COR-L47 (cell line): Measurements from ENCODE around the gene TMEM145.
"Not testable (repeated sequence)": the region's sequence is repeated elsewhere in the genome, so short reads cannot be mapped to it uniquely, and the experiment has no call there.

Source experiments
- DNase-seq: peaks from one replicate; lab custom pipeline; 2025; lab: John Stamatoyannopoulos, UW

The TMEM145 gene

DNA sequence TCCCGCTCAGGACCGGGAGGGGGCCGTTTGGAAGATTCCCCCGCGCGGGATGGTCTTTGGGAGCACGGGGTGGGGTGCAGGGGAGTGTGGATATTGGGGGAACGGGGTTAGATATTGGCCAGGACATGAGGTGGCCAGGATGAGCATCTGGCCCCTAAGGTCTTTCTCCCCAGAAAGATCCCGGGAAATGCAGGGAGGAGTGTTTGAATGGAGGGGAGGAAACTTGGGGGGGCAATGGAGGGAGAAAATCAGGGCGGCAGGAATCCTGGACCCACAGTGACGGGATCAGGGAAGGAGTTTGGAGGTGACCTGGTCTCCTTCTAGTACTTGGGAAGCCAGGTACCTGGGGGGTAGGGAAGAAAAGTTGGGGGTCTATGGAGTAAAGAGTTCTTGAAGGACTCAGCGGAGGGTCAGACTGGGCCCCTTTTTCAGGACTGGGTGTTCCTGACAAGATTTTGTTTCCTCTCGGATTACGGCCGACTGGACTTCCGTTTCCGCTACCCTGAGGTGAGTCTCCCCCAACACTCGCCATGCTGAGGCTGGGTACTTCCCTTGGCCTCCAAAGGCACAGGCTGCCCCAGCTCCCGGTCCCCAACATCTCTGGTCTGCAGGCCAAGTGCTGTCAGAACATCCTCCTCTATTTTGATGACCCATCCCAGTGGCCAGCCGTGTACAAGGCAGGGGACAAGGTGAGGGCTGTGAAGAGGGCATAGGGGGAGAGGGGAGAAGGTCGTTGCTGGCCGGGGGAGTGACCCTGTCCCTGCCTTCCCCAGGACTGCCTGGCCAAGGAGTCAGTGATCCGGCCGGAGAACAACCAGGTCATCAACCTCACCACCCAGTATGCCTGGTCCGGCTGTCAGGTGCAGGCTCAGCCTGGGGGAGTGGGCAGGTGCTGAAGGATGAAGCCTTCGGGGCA is 989 bp downstream of the TMEM145 start:
- no peak for DNase-seq

DNA sequence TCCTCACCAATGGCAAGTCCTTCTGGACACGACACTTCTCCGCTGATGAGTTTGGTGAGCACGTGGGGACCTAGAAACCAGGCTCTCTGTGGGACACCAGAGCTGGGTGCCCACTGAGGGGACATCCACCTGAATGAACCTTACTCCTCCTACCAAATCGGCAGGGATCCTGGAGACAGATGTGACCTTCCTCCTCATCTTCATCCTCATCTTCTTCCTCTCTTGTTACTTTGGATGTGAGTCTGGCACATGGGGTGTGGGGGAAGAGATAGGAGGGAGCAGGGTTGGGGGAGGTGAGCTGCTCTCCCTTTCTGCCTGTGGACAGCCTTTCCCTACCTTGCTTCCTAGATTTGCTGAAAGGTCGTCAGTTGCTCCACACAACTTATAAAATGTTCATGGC is 1.9 kb downstream of the TMEM145 start:
- DNase-seq: no peak

GRCh38 chr19:42316223-42317211 is 3.4 kb downstream of the TMEM145 start:
- DNase-seq: no peak

DNA sequence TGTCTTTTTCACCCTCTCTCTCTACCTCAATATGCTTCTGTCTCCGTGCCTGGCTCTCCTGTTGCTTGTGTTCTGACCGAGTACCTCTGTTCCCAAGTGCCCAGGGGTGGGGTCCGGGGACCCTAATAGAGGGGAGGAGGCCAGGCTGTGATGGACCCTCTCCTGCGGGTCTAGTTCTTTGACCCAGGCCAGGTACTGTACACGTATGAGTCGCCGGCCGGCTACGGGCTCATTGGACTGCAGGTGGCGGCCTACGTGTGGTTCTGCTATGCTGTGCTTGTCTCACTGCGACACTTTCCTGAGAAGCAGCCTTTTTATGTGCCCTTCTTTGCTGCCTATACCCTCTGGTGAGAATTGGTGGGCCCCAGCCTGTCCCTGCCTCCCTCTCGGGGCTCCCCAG is 4.4 kb downstream of the TMEM145 start:
- DNase-seq: no peak

- no peak for DNase-seq
These were observed 9.2 kb downstream of the TMEM145 start for GRCh38 chr19:42322305-42322704.

GRCh38 chr19:42323473-42323851 is 10.4 kb downstream of the TMEM145 start:
- DNase-seq: no peak

DNA sequence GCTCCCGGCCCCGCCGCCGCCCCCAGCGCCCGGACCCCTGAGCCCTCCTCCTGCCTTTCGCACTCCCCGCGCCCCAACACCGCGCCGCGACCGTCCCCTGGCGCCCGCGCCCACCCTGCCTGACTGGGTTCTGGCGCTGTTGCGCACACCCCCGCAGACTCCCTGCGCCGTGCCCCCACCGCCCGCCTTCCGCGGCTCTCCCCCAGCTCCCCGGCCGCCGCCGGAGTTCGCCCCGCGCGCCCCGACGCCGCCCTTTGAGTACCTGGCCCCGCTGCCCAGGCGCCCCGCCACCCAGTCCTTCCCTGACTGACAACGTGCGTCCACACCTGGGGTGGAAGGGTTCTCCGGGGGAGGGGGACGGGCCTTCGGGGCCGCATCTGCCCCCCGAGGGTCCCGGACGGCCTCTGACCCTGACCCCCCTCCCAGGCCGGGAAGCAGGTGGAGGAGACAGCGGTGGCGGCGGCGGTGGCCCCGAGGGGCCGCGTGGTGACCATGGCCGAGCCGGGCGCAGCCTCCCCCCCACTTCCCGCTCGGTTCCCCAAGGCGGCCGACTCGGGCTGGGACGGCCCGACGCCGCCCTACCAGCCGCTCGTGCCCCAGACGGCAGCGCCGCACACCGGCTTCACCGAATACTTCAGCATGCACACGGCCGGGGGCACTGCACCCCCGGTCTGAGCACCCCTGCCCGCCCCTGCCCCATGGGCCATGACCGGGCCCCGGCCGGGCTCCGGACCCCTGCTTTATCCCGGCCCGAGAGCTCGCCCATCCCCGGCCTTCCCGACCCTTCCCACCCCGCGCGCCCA is 10.9 kb downstream of the TMEM145 start:
- no peak for DNase-seq

GRCh38 chr19:42324655-42325307 is 11.7 kb downstream of the TMEM145 start:
- no peak for DNase-seq

DNA sequence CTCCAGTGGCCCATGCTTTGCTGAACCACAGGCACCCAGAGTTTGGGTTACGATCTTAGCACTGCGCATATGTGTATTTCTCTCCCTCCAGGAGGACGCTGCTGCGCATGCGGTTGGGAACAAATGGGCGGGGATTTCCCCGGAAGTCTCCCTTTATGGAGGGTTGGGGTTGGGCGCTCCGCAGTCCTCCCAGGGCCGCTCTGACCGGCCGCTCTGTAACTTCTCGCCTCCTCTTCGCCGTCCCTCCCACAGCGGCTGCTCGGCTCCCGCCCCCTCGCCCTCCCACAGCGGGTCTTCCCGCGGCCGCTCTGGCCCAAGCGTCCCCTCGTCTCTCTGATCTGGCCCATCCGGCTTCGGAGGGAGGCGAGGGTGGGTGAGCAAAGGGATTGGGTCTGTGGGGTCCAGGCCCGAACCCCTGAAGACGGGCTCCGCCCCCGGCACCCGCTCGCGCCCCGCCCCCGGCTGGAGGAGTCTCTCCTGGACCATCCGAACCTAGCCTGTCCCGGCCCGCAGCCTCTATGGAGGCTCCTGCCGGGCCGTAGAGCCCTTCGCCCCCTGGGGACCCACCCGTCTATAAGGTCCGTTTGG is 12.3 kb downstream of the TMEM145 start, which contains the start of gene MEGF8:
Gene MEGF8, plus strand, starts transcription at position 328 of the 588 bp plus-strand sequence. CDS start 609 bp downstream, outside the sequence.
- peak; percentile 99 for DNase-seq

GRCh38 chr19:42325896-42326771 is 13.0 kb downstream of the TMEM145 start:
- DNase-seq: no peak

GRCh38 chr19:42326969-42327368 is 13.9 kb downstream of the TMEM145 start:
- no peak for DNase-seq

DNA sequence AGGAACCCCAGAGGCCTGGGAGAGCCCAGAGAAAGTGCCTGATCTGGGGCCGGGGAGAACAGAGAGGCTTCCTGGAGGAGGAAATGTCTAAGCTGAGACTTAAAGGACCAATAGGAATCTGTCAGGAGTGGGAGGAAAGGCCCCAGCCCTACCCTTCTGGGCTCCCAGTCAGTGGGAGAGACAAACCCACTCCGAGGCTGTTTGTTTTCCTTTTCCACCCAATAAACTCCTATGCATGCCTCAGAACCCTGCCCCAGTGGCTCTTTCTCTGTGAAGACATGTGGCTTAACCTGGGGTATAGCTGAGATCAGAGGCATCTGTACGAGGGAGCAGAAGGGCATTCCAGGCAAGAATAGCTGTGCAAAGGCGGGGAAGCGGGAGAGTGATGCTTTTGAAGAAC is 14.3 kb downstream of the TMEM145 start:
- DNase-seq: no peak

DNA sequence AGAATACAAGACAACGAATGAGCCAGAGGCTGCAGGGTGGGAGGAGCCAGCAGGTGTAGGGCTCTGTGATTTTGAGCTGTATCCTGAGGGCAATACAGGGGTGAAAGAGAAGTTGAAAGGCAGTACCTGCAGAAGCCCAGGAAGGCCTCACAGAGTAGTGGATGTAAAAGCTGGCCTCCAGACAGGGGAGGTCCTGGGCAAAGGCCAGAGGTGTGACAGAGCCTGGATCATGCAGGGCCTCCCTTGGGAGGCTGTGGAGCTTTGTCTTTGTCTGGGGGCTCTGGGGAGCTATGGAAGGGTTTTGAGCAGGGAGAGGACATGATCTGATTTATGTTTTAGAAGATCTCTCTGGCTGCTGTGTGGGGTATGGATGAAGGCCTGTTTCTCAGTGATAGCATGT is 15.0 kb downstream of the TMEM145 start:
- DNase-seq: no peak

DNA sequence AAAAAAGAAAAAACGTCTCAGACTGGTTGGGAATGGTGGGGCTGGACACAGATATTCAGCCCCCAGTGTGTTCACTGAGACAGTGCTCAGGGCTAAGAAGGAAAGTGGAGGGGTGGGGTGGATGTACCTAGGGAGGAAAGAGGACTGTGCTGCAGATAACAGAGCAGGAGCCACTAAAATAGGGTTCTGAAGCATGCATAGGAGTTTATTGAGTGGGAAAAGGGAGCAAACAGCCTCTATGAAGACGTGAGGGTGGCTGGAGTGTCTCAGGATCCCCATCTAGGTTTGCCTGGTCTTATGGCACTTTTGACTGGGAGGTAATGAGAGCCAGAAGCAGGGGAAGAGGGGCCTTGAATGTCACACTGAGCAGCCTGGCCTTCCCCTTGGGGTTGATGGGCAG is 15.7 kb downstream of the TMEM145 start:
- DNase-seq: no peak

- no peak for DNase-seq
These were observed 17.2 kb downstream of the TMEM145 start for GRCh38 chr19:42330241-42330711.

GRCh38 chr19:42331333-42331732 is 18.2 kb downstream of the TMEM145 start:
- not testable (repeated sequence) for DNase-seq

DNA sequence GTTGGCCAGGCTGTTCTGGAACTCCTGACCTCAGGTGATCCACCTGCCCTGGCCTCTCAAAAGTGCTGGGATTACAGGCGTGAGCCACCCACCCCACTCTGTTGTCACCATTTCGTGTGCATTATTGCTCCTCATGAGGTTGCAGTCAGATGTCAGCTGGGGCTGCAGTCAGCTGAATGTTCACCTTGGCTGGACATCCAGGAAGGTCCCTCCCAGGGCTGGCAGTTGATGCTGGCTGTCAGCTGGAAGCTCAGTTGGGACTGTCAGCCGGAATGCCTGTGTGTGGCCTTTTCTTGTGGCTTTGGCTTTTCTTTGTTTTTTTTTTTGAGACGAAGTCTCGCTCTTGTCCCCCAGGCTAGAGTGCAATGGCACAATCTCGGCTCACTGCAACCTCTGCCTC is 18.9 kb downstream of the TMEM145 start:
- no peak for DNase-seq

- DNase-seq: no peak
These were observed 19.9 kb downstream of the TMEM145 start for GRCh38 chr19:42333018-42333417.

DNA sequence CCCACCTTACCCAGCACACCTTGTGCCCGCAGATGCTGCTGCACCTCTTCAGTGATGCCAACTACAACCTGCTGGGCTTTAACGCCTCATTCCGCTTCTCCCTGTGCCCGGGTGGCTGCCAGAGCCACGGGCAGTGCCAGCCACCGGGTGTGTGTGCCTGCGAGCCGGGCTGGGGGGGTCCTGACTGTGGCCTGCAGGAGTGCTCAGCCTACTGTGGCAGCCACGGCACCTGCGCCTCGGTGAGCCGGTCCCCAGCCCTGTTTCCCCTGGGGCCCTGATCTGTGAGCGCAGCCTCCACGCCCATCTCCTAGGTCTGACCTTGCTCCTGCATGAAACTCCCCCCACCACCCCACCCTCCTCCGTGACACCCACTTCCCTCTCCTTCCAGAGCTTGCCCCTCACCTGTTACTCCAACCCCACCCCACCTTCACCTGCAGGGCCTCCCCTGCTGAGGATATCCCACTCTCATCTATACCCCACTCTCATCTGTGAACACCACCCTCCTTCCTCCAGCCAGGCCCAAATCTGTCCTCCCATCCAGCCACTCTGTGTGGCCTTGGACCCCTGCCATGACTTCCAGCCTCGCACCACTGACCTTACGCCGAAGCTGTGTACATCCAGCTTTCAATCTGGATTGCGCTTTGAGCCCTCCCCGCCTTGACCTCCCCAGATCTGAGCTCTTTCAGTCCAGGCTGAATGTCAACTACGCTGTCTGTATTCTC is 21.0 kb downstream of the TMEM145 start:
- no peak for DNase-seq
